Osteocyte (in vitro differentiated cells): ENCODE results near the gene INTS14. TPM values are rescaled to one million over a fixed set of nuclear protein-coding genes. Genes with fewer than 3 reads are reported as not detected.

ENCODE experiments used
- DNase-seq: peaks from one replicate; pipeline ENCODE4 v3.0.0; 2021; ENCODE audit warnings: mixed read lengths; ENCODE audit not compliant: unreplicated experiment; ENCODE audit errors: extremely low spot score
- H3K27ac Mint-ChIP-seq: one replicate; pipeline ENCODE4 v1.8.0; 2021; ENCODE audit warnings: mild to moderate bottlenecking, mixed read lengths; ENCODE audit not compliant: unreplicated experiment
- H3K27me3 Mint-ChIP-seq: one replicate; pipeline ENCODE4 v1.8.0; 2021; ENCODE audit warnings: mixed read lengths; ENCODE audit not compliant: unreplicated experiment
- H3K36me3 Mint-ChIP-seq: one replicate; pipeline ENCODE4 v1.8.0; 2021; ENCODE audit warnings: mixed read lengths; ENCODE audit not compliant: unreplicated experiment
- H3K4me1 Mint-ChIP-seq: one replicate; pipeline ENCODE4 v1.8.0; 2021; ENCODE audit warnings: mixed read lengths; ENCODE audit not compliant: unreplicated experiment
- H3K4me3 Mint-ChIP-seq: one replicate; pipeline ENCODE4 v1.8.0; 2021; ENCODE audit warnings: mild to moderate bottlenecking, moderate library complexity, mixed read lengths; ENCODE audit not compliant: unreplicated experiment
- H3K9me3 Mint-ChIP-seq: one replicate; pipeline ENCODE4 v1.8.0; 2021; ENCODE audit warnings: mixed read lengths; ENCODE audit not compliant: unreplicated experiment
- total RNA-seq: library from RNA; stranded (reverse); gene quantifications from 2 replicates; pipeline ENCODE4 v1.2.1, GENCODE V29; 2021
- TF ChIP-seq, protein P1 (sequence below): fragments of 200-600 bp; sonication (generic); IDR thresholded peaks from 2 replicates; pipeline ENCODE4 v1.5.0; 2021; ENCODE audit warnings: antibody characterized with exemption, mild to moderate bottlenecking, moderate library complexity

INTS14 gene
- total RNA-seq, 1 donor from 2014 or later: 33.9 TPM

DNA sequence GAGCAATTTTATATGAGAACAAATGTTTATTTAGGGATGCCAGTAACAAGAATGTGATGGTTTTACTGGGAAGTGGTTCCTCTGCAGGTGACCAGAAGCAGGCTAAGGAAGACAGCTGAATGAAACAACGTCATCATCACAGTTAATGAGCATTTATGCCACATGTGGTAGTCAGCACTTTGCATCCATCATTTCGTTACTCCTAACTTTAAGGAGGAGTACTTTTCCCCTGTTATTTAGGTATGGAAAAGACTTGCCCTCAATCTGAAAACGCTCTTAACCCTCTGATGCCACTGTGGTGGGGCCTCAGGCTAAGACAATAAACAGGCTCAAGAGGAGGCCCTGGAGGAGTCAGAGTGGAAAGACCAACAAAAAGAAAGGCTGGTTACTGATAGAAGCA is 31.2 kb downstream of the INTS14 start:
- DNase-seq: no peak
- peak overlapping the region; percentile 77 for H3K27ac Mint-ChIP-seq
- H3K4me1 Mint-ChIP-seq: peaks cover 42% of the 10 kb centered on the region
- peaks cover 57% of the 10 kb centered on the region for H3K36me3 Mint-ChIP-seq
- H3K27me3 Mint-ChIP-seq: no peaks in the 10 kb centered on the region
- no peaks in the 10 kb centered on the region for H3K9me3 Mint-ChIP-seq
- H3K4me3 Mint-ChIP-seq: no peak overlapping the region
- TF ChIP-seq, protein P1, sequence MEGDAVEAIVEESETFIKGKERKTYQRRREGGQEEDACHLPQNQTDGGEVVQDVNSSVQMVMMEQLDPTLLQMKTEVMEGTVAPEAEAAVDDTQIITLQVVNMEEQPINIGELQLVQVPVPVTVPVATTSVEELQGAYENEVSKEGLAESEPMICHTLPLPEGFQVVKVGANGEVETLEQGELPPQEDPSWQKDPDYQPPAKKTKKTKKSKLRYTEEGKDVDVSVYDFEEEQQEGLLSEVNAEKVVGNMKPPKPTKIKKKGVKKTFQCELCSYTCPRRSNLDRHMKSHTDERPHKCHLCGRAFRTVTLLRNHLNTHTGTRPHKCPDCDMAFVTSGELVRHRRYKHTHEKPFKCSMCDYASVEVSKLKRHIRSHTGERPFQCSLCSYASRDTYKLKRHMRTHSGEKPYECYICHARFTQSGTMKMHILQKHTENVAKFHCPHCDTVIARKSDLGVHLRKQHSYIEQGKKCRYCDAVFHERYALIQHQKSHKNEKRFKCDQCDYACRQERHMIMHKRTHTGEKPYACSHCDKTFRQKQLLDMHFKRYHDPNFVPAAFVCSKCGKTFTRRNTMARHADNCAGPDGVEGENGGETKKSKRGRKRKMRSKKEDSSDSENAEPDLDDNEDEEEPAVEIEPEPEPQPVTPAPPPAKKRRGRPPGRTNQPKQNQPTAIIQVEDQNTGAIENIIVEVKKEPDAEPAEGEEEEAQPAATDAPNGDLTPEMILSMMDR: no peak

DNA sequence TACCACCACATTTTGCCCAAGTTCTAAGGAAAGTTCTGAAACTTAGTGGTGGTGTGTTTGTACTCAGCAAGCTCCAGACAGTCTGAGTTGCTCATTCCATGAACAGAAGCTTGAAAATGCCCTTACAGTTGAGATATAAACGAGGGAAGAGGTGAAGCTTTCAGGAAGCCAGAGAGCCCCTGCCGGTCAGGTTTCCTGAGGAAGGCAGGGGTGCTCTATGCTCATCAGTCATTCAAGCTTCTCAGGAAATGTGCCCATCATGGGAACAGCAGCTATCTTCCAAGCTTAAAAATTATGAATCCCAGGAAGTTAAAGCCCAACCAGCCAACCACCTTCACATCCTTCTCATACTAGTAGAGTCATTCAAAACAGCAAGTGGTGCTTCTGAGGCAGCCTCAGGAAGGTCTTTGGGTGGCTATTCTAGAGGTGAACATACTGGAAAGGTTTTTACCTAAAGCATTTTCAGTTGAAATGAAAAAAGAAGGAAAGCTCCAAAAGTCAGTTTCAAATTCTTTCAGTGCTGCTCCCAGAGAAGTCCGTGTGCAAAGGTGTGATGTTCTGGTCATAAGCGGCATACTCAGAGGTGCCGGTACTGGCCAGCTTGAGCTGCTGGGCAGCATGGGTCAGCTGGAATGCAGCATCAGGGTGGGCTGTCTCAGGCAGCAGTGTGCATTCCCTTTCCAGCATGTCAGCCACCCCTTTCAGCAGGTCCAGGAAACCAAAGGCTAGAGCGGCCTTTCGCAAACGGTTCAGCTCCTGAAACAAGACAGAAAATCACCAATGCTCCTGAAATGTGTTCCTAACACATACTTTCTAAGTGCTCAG is 31.8 kb downstream of the INTS14 start:
- DNase-seq: no peak
- H3K36me3 Mint-ChIP-seq: peaks cover 54% of the 10 kb centered on the region
- TF ChIP-seq, protein P1: no peak
- H3K9me3 Mint-ChIP-seq: no peaks in the 10 kb centered on the region
- H3K4me3 Mint-ChIP-seq: no peak overlapping the region
- H3K27ac Mint-ChIP-seq: peak overlapping the region; percentile 39
- no peaks in the 10 kb centered on the region for H3K27me3 Mint-ChIP-seq
- peaks cover 42% of the 10 kb centered on the region for H3K4me1 Mint-ChIP-seq

DNA sequence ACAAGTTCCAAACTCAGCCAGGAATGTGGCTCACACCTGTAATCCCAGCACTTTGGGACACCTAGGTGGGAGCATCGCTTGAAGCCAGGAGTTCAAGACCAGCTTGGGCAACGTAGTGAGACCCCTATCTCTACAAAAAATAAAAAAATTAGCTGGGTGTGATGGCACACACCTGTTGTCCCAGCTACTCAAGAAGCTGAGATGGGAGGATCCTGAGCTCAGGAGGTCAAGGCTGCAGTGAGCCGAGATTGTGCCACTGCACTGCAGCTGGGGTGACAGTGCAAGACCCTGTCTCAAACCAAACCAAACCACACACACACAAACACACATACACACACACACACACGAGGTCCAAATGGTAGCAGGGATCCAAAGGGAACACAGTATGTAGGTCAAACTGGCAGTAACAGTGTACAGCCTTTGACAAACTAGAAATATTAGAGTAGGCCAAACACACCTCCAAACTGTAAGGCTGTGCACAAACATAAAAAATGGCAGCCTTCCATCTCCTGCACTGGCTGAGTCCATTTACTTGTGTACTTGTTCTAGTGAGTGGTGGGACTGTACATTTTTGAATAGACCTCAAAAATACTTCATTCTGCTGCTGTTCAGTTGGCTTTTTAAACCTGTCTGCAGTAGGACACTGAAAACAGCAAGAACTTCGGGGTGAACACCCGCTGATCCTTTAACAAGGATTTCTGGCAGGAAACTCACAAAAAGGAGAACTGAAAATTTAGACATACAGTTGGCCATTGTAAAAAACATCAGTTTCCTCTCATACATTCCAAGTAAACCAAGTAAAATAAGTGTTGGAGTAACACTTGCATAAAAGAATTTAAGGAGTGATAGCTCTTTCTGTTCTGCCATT is 33.6 kb downstream of the INTS14 start:
- Mint-ChIP-seq H3K4me3 (no peak overlapping the region), H3K27me3 (no peaks in the 10 kb centered on the region), H3K27ac (peak overlapping the region; percentile 61), H3K4me1 (peaks cover 34% of the 10 kb centered on the region), H3K36me3 (peaks cover 48% of the 10 kb centered on the region), H3K9me3 (no peaks in the 10 kb centered on the region)
- no peak for DNase-seq
- TF ChIP-seq, protein P1: no peak

DNA sequence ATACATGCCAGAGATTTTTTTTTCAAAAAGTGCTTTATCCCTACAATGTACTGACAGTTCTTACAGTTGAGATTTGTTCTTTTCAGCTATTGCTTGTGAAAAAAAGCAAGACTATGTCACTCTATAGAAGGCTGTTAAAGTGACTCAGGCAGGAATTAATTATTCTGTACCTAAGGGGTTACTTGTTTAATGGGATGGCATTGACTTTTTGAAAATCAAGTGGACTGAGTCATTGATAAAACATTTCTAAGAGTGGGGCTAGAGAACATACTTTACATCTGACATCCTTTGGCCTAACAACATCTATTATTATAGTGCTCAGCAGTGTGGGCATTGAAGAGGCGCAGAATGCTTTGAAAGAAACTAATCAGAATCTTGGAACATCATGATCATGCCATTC is 34.3 kb downstream of the INTS14 start:
- peaks cover 47% of the 10 kb centered on the region for H3K36me3 Mint-ChIP-seq
- TF ChIP-seq, protein P1: no peak
- H3K27me3 Mint-ChIP-seq: no peaks in the 10 kb centered on the region
- DNase-seq: no peak
- H3K9me3 Mint-ChIP-seq: no peaks in the 10 kb centered on the region
- H3K4me3 Mint-ChIP-seq: no peak overlapping the region
- peak overlapping the region; percentile 61 for H3K27ac Mint-ChIP-seq
- H3K4me1 Mint-ChIP-seq: peaks cover 34% of the 10 kb centered on the region

DNA sequence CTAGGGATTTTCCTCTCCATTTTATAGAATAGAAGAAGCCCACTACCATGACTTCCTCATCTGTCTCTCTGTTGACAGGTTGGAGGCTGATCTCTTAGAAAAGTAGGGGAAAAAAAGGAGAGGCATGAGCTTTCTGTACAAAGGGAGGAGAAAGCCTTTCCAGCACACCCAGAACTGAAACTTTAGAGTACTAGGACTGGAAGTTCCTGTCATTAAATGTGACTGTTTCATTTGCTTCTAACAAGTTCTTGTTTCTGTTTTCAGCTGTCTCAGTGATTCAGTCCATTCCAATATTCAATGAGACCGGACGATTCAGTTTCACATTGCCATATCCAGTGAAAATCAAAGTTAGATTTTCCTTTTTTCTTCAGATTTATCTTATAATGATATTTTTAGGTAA is 39.0 kb downstream of the INTS14 start:
- no peak overlapping the region for H3K4me3 Mint-ChIP-seq
- H3K36me3 Mint-ChIP-seq: peaks cover 49% of the 10 kb centered on the region
- TF ChIP-seq, protein P1: no peak
- H3K27ac Mint-ChIP-seq: no peak overlapping the region
- DNase-seq: no peak
- H3K4me1 Mint-ChIP-seq: peaks cover 8% of the 10 kb centered on the region
- no peaks in the 10 kb centered on the region for H3K9me3 Mint-ChIP-seq
- no peaks in the 10 kb centered on the region for H3K27me3 Mint-ChIP-seq
